Muscle layer of colon (tissue), 2 donors: ENCODE results near the gene PITX2.

Source experiments
- H3K27ac ChIP-seq: one replicate; pipeline ENCODE4 v1.7.0; 2013; ENCODE audit warnings: low read depth, mild to moderate bottlenecking, low read length, moderate library complexity
- H3K27me3 ChIP-seq, 2 donors: one replicate each; pipeline ENCODE4 v1.7.0; 2013; ENCODE audit warnings: low read length in 2 of 2, mild to moderate bottlenecking in 2 of 2; ENCODE audit not compliant: insufficient read depth in 2 of 2, control insufficient read depth in 1 of 2
- H3K36me3 ChIP-seq: one replicate; pipeline ENCODE4 v1.7.0; 2013; ENCODE audit warnings: mild to moderate bottlenecking, low read length; ENCODE audit not compliant: insufficient read depth
- H3K4me1 ChIP-seq: one replicate; pipeline ENCODE4 v1.7.0; 2013; ENCODE audit warnings: mild to moderate bottlenecking, low read length; ENCODE audit not compliant: insufficient read depth
- H3K4me3 ChIP-seq, 2 donors: one replicate each; pipeline ENCODE4 v1.7.0; 2013; ENCODE audit warnings: low read length in 2 of 2, low read depth in 1 of 2, mild to moderate bottlenecking in 1 of 2, moderate library complexity in 1 of 2
- H3K9ac ChIP-seq: one replicate; pipeline ENCODE4 v1.7.0; 2013; ENCODE audit warnings: low read length
- H3K9me3 ChIP-seq: one replicate; pipeline ENCODE4 v1.7.0; 2013; ENCODE audit warnings: mild to moderate bottlenecking, low read length
- donor health status: abdominal sarcoma.
- donor health status: Adenocarcinoma of cecum.

Gene PITX2

DNA sequence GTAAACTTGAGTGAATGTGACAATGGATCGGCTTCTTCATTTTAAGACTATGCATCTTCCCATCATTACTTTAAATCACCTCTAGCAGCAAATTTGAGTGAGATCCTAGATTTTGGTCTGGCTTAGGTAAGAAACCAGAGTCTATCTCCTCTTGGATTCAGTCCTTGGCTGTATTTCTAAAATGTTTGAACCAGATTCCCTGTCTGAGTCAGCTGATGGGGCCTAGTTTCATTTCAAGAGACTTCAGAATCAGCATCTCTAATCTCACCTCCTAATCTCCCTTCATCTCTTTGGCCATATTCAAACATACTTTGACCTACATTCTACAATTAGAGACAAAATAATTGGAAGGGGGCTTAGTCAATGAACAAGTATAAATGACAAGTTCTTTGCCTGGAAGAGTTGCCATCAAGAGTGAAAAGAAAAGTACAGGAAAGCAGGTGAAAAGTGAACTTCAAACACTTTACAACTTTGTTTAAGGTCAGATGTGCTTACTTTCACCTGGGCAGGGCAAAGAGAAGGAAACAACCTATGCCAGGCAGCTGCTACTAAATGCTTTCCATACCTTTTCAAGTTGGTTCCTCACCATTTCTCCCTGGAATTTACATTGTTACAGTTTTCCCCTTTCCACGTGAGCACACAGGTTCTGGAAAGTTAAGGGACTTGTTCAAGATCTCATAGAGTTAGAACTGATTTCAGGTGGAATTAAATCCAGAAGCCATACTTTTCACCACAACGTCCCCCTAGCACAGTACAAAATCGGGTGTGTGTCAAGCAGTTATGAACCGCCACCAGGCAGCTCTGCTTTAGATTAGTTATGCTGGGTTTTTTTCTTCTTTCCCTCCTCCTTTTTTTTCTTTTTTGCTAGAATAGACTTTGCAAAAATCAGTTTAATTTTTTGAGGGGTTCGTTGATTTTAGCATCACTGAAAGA is 30.7 kb upstream of the PITX2 start:
- no peaks in the 10 kb centered on the region for H3K27me3 ChIP-seq
- H3K9me3 ChIP-seq, result no peaks in the 10 kb centered on the region
- no peak overlapping the region for H3K9ac ChIP-seq
- H3K36me3 ChIP-seq, result no peaks in the 10 kb centered on the region
- H3K27ac ChIP-seq, result no peak overlapping the region
- H3K4me1 ChIP-seq, result no peaks in the 10 kb centered on the region
- no peak overlapping the region for H3K4me3 ChIP-seq

DNA sequence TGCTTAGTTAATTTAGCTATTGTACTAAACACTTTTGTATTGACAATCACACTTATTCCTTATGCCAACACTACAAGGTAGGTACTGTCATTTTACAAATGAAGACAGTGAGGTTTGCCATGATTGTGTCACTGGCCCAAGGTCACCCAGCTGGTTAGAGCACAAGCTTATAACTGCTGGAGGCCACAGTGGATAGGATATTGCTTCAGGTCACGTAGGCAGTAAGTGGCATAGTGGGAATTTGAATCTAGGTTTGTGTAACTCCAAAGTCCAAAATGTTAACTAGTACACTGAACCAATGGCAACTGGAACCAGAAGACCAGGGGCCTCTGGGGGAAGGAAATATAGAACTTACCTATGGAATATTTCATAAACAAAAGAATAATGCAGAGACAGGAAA is 21.1 kb upstream of the PITX2 start:
- Histone ChIP-seq H3K27me3 (peaks cover 36 to 39% of the 10 kb centered on the region in 2 donors), H3K4me3 (no peak overlapping the region)

DNA sequence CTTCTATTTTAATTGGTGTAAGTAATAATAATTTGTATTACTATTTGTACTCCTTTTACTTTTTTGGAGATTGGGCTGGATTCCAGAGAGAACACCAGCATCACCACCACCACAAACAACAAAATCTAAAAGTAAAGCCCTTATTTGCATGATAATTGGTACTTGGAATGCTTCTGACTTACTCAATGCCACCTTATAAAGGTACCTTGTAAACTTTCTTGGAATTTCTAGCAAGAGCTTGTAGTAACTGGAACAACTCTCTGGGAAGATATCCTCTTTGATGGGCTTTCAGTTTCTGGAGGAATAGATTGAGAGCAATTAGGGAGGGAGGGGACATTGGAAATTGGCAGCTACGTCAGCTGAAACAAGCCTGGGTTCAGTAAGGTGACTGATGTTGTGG is 20.2 kb upstream of the PITX2 start:
- Histone ChIP-seq H3K9me3 (peaks cover 4% of the 10 kb centered on the region), H3K27me3 (peaks cover 45 to 48% of the 10 kb centered on the region in 2 donors), H3K9ac (no peak overlapping the region)

More for the DNA sequence above, 21.1 kb upstream of the PITX2 start:
- peaks cover 2% of the 10 kb centered on the region for H3K9me3 ChIP-seq
- H3K4me1 ChIP-seq, result no peaks in the 10 kb centered on the region
- no peak overlapping the region for H3K9ac ChIP-seq
- H3K36me3 ChIP-seq, result no peaks in the 10 kb centered on the region
- H3K27ac ChIP-seq, result no peak overlapping the region

DNA sequence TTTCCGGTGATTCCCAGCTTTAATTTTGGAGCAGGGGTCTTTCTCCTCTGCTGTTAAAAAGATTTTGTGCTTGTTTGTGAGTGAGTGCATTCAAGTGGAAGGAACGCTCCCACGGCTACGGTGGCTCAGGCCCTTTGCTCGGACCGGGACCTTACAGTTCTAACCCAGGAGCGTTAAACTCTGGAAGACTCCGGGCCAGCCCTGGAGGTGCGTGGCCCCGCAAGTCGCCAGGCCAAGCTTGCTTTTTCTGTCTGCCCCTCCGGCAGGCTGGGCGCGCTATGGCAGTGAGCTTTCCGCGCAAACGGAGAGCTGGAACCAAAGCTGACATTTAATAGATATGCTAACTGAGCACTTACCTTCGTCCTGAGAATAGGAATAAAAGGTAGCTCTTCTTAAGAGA is 18.3 kb upstream of the PITX2 start:
- peaks cover 63 to 67% of the 10 kb centered on the region in 2 donors for H3K27me3 ChIP-seq
- H3K4me1 ChIP-seq, result peaks cover 17% of the 10 kb centered on the region

More for the DNA sequence above, 20.2 kb upstream of the PITX2 start:
- Histone ChIP-seq H3K4me1 (no peaks in the 10 kb centered on the region), H3K36me3 (no peaks in the 10 kb centered on the region), H3K4me3 (no peak overlapping the region), H3K27ac (no peak overlapping the region)

DNA sequence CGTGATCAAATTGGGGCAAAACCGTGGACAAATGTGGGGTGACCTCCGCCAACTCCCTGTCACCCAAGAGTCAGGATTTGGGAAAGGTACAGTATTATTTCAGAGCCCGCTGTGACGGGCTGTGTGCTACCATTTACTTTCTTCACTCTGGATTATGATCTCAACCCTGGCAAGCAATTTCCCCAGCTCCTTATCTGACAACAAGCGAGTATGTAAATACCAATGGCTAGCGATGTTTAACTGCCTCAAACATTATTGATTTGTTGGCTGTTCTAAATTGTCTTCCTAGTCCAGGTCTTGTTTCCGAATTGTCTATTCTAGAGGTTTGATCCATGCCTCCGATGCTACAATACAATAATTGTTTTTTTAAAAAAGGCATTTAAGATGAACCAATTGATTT is 17.7 kb upstream of the PITX2 start:
- no peak overlapping the region for H3K4me3 ChIP-seq
- peaks cover 7% of the 10 kb centered on the region for H3K9me3 ChIP-seq
- H3K27ac ChIP-seq, result no peak overlapping the region
- peaks cover 65 to 74% of the 10 kb centered on the region in 2 donors for H3K27me3 ChIP-seq
- H3K36me3 ChIP-seq, result no peaks in the 10 kb centered on the region
- H3K4me1 ChIP-seq, result peaks cover 19% of the 10 kb centered on the region
- no peak overlapping the region for H3K9ac ChIP-seq

More for the DNA sequence above, 18.3 kb upstream of the PITX2 start:
- H3K9me3 ChIP-seq, result peaks cover 7% of the 10 kb centered on the region
- H3K27ac ChIP-seq, result no peak overlapping the region
- H3K9ac ChIP-seq, result no peak overlapping the region
- no peak overlapping the region for H3K4me3 ChIP-seq
- no peaks in the 10 kb centered on the region for H3K36me3 ChIP-seq

DNA sequence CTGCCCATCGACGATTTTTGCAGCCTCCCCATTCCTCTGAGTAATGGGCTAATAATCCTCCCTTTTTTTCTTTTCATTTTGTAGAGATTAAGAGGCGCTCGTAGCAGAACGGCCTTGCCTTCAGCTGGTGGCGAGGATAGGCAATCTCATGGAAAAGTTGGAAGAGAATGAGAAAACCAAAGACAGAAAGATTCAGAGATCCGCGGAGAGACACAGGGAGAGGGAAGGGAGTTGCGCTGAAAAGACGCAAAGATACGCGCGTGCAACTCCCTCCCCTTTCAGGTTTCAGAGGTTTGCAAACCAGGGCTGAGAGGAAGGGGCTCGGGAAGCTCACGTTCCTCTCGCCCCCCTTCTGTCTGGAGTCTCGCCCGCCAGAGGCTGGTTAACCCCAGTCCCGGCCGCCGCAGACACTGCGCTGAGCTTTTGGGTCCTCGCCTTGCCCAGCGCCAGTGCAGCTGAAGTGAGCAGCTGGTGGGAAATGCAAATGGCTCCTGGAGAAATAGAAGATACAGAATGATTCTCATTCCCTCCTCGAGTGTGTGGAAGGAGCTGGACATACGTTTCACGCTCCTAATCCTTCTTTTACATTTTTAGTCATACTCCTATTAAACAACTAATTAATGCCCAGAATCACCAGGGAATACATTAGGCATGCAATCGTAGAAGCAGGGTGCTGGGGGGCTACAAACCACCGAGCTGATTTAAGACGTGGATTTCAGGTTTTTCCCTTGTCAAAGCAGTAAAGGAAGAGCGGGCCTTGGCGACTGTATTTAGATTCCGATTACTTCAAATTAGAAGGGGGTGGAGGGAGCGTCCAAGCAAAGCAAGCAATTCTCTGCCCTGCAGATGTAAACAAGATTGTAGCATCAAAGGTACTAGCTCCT is 16.6 kb upstream of the PITX2 start:
- H3K9me3 ChIP-seq, result peaks cover 7% of the 10 kb centered on the region
- no peak overlapping the region for H3K4me3 ChIP-seq
- no peak overlapping the region for H3K9ac ChIP-seq
- H3K27ac ChIP-seq, result no peak overlapping the region
- peaks cover 19% of the 10 kb centered on the region for H3K4me1 ChIP-seq
- no peaks in the 10 kb centered on the region for H3K36me3 ChIP-seq
- H3K27me3 ChIP-seq, result peaks cover 74 to 85% of the 10 kb centered on the region in 2 donors

DNA sequence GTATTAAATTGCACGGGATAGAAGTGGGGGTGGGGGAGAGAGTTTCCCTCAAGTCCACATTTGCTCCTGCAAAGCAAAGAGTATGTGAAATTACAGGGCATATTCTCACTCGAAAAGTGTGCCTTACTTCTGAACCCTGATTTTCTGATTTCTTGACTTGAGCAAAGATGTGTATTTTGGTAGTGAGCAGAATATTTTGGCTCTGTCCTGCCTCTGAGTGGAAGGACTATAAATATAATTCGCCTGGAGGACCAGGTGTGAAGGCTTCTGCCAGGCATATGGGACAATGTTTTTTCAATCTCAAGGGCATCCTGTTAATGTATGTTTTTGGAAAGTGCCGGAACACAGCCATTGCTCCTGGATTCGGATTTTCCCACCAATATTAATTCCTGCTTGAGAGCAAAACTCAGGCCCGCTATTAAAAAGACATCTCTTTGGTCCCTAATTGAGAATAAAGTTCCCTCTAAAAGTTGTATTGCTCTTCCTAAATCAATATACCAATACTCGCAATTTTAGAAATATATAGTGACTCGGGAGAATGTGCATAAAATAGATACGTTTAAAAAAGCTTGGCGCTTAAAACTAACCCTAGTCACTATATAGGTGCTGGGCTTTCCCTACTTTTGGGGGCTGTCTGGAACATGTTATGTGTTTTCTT is 15.3 kb upstream of the PITX2 start:
- Histone ChIP-seq H3K4me3 (no peak overlapping the region), H3K27me3 (peaks cover 87 to 93% of the 10 kb centered on the region in 2 donors), H3K36me3 (no peaks in the 10 kb centered on the region), H3K27ac (no peak overlapping the region), H3K4me1 (peaks cover 19% of the 10 kb centered on the region), H3K9ac (no peak overlapping the region), H3K9me3 (peaks cover 7% of the 10 kb centered on the region)

DNA sequence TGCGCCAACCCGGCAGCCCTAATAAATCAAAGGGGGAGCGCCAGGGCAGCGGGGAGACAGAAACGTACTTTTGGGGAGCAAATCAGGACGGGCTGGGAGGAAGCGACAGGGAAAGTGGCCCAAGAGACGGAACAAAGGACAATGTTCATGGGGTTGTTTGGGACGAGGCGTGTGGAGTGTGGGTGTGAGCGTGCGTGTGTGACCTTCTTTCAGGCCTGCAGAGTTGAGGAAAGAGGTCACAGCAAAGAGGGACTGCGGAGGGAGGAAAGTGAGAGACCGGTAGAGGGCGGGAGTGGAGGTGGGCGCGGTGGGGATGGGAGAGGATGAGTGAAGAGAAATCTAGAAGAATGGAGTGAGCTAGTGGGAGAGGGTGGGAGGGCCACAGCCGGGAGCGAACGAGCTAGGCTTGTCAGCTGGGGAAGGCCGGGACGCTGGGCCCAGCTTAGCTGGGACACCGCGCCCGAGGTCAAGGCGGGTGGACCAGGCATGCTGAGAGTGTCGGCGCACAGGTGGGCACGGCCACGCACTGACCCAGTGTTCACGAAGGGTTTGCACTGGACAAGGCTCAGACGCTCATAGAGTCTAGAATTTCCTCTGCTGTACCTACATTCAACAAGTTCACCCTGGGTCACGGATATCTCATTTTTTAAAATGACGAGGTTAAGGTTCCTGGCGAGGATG is 14.7 kb upstream of the PITX2 start:
- Histone ChIP-seq H3K4me1 (peaks cover 19% of the 10 kb centered on the region), H3K9ac (no peak overlapping the region), H3K9me3 (peaks cover 7% of the 10 kb centered on the region), H3K36me3 (no peaks in the 10 kb centered on the region), H3K4me3 (peak overlapping the region in 1 of 2 donors; percentile 44), H3K27me3 (peaks cover 93 to 97% of the 10 kb centered on the region in 2 donors), H3K27ac (no peak overlapping the region)

DNA sequence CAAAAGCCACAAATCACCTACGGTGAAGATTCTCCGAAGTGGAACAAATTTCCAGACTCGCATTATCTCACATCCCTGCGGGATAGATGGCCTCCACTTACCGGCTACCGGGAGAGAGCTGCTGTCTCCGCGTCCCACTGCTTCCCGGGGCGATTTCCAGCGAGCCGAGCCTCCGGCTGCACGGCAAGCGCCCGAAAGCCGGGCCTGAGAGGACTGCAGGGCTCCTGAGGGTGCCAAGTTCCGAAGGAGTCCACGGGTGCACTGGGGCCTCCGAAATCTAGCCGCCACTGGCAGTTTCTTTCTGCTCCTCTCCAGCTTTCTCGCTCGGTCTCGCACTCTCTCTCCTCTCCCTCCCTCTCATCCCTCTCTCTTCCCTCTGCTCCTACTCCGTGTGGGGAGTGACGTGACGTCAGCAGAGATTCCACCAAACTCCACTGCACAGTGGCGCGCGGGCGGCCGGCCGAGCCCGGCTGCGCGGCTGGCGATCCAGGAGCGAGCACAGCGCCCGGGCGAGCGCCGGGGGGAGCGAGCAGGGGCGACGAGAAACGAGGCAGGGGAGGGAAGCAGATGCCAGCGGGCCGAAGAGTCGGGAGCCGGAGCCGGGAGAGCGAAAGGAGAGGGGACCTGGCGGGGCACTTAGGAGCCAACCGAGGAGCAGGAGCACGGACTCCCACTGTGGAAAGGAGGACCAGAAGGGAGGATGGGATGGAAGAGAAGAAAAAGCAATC is 14.0 kb upstream of the PITX2 start:
- H3K36me3 ChIP-seq, result no peaks in the 10 kb centered on the region
- no peak overlapping the region for H3K27ac ChIP-seq
- H3K4me3 ChIP-seq, result peak overlapping the region; percentile 34 to 44
- H3K27me3 ChIP-seq, result peaks cover 93 to 100% of the 10 kb centered on the region in 2 donors
- peaks cover 19% of the 10 kb centered on the region for H3K4me1 ChIP-seq
- H3K9ac ChIP-seq, result no peak overlapping the region
- H3K9me3 ChIP-seq, result peaks cover 7% of the 10 kb centered on the region

DNA sequence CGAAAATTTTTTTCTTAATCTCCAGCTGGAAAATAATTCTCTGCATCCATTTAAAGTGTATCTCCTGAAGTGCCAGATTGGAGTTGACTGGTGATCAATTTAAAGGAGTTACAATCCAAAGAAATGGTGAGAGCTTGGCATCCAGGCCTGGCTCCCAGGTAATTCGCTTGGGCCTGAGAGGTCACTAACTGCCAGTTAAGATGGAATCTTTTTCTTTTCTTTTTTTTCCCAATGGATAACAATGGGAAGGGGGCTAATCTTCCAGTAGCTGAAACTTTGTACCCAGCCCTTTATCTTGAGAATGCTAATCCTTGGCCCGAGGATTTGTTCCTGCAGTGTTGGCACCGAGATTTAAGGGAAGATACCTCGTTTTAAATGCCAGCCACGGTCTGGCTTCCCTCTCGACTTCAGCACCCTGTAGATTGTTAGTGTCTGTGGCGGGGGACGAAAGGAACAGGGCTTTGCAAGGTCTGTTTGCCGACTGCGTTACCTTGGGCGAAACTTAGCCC is 13.3 kb upstream of the PITX2 start:
- Histone ChIP-seq H3K27me3 (peaks cover 92 to 100% of the 10 kb centered on the region in 2 donors), H3K4me1 (peaks cover 19% of the 10 kb centered on the region), H3K4me3 (peak overlapping the region; percentile 34 to 44), H3K9ac (no peak overlapping the region), H3K9me3 (peaks cover 7% of the 10 kb centered on the region), H3K27ac (no peak overlapping the region), H3K36me3 (no peaks in the 10 kb centered on the region)
